NCI-H1436 treated with DMSO at 0.1 percent for 48 hours (cell line): ENCODE results near the gene CAPN7.

Experiments used
- DNase-seq: peaks from one replicate; lab custom pipeline; 2025; lab: John Stamatoyannopoulos, UW

CAPN7 gene

DNA sequence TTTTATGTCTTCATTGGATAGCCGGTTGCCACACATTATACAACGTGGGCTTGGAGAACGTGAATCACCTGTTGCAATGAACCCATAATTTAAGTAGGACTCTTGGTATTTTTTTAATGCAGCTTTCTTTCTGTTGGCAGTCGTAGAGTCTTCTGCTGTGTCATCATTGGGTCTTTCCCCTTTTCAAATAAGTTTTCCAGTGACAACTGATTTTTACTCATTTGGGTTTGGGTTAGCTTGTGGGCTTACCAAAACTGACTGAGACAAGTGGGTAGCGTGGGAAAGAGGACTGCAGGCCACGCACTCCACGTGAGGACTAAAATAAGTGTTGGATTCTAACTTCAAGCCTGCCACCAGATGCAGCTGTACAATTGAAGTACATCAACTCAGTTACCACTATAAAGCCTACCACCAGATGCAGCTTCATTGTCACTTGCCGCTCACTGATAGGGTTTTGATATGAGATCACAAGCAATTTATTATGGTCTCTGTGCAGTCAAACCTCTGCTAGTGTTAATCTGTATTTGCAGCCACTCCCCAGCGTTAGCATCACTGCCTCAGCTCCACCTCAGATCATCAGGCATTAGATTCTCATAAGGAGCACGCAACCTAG, 6.4 kb upstream of the CAPN7 start:
- DNase-seq = no peak

DNA sequence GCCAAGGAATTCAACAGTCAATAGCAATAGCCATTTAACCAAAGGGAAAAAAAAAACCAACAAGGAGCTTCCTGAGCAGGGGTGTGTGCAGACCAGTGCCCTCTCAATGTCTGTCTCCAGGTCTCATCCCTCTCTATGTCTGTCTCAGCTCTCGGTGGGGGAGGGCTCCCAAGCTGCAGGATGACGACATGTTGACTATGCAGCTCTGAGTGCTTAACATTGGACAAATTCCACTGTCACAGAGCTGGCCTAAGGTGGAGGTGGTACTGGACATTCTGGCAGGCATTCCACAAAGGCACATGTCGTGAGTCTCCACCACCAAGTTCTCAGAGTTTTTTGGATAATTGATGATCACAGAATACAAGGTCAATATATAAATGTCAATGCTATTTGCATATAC, 2.0 kb upstream of the CAPN7 start:
- no peak for DNase-seq

DNA sequence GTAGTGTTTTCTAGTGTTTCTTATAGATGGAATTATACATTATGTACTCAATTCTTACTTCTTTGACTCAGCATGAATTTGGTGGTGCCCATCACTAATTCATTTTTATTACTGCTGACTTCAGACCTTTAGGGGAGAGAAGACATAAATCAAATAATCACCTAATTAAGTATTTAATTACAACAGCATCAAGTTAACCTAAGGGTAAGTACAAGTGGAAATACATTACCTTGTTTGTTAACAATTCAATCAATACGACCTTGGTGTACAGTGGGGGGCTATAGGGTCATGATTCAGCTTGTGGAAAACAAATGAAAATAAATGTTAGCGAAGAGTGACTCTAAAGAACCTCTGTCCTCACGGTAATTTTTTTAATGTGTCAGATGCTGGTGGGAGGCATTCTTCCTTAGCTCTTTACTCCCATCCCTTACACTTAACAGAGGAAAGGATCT, 538 bp upstream of the CAPN7 start:
- no peak for DNase-seq

GRCh38 chr3:15206662-15207576, 873 bp downstream of the CAPN7 start:
- no peak for DNase-seq

GRCh38 chr3:15207836-15208504, 1.9 kb downstream of the CAPN7 start:
- DNase-seq = no peak

- DNase-seq = no peak
These were observed 5.9 kb downstream of the CAPN7 start for GRCh38 chr3:15211937-15212336.

DNA sequence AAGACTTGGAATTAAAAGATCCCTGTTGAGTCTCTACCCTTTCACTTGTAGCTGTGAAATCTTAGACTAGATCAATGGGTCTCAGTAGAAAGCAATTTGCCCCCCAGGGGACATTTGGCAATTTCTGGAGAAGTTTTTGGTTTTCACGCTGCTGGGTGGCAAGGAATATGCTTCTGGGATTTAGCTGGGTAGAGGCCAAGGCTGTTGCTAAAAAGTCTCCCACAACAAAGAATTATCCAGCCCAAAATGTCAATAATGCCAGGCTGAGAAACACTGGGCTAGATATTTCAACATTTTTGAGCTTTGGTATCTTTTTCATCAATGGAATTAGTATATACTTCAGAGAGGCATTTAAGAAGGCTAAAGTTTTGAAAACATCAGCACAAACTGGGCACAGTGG, 8.7 kb downstream of the CAPN7 start:
- no peak for DNase-seq

GRCh38 chr3:15215996-15216395, 9.9 kb downstream of the CAPN7 start:
- DNase-seq = no peak

DNA sequence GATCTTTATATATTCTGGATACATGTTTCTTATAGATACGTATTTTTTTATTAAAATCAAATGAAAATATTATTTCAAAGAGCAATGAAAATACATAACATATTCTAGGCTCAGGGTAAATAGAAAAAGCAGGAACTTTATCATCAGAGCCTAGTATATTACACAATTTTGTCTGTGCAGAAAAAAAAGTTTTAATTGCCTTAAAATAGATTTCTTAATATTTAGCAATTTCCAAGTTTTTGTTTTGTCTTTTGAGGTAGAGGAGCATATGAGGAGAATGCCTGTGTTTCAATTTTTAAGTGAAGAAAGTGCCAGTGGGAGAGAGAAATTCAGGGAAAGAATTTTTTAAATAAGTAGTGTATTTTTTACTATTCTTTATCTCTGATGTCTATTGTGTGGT, 10.5 kb downstream of the CAPN7 start:
- no peak for DNase-seq

DNA sequence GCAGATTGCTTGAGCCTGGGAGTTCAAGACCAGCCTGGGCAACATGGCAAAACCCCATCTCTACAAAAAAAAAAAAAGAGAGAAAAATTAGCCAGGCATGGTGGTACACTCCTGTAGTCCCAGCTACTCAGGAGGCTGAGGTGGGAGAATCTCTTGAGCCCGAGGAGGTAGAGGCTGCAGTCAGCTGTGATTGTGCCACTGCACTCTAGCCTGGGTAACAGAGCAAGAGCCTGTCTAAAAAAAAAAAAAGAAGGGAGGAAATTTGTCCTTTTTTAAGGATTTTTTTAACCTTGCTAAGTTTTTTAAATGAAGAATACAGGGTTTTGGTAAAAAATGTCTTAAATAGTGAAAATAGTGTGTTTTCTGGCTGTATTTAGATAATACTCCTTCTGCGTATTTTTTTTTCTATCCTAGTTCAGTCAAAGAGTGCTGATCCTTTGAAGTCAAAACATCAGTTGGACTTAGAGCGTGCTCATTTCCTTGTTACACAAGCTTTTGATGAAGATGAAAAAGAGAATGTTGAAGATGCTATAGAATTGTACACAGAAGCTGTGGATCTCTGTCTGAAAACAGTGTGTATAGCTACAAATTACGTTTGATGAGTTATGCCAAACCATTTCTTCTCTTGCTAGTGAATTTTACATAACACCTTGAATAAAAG, 11.1 kb downstream of the CAPN7 start:
- no peak for DNase-seq

DNA sequence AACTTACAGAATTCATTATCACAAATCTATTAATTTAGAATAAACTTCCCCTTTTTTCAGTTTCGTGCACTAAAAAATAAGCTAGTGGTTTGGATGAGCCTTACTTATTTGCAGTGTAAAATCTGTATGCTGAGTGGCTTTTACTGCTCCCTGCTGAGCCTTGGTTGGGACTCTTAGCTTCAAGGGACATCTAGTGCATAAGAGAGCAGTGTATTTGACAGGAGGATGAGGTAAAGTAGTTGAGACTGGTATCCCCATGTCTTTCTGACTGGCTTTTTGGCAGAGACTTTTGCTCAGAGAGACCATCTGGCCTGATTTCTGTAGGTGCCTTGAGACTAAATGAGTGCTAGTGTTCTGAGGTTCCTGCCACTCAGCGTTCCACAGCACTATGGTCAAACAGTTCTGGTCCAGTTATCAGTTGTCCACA, 11.8 kb downstream of the CAPN7 start:
- no peak for DNase-seq

DNA sequence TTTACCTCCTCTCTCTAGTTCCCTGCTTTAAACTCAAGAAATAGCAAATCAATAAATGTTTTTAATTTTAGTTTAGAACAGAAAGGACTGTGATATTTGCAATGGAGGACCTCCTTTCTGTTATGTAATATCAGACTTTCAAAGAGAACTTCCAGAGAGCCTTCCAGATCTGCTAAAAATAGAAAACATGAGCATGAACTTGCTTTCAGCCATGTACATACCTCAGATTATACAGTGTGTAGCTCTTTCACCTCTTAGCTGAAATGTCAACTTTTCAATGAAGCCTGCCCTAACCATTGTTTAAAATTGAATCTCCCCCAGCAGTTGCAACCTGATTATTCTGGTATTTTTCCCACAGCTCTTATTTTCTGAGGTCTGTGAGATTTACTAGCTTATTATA, 12.6 kb downstream of the CAPN7 start:
- no peak for DNase-seq

DNA sequence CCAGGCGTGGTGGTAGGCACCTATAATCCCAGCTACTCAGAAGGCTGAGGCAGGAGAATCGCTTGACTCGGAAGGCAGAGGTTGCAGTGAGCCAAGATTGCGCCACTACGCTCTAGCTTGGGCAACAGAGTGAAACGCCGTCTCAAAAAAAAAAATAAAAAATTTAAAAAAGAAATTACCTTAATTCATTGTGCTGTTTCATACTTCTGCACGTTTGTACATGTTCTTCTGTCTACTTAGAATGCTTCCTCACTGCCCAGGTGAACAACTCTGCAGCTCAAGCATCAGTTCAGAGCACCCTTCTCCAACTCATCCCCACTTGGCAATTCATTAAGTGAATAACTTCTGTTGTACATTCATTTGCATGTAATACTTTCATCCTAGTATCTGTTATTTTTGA, 14.0 kb downstream of the CAPN7 start:
- DNase-seq = no peak

- DNase-seq = no peak
These were observed 14.6 kb downstream of the CAPN7 start for GRCh38 chr3:15220661-15221060.

DNA sequence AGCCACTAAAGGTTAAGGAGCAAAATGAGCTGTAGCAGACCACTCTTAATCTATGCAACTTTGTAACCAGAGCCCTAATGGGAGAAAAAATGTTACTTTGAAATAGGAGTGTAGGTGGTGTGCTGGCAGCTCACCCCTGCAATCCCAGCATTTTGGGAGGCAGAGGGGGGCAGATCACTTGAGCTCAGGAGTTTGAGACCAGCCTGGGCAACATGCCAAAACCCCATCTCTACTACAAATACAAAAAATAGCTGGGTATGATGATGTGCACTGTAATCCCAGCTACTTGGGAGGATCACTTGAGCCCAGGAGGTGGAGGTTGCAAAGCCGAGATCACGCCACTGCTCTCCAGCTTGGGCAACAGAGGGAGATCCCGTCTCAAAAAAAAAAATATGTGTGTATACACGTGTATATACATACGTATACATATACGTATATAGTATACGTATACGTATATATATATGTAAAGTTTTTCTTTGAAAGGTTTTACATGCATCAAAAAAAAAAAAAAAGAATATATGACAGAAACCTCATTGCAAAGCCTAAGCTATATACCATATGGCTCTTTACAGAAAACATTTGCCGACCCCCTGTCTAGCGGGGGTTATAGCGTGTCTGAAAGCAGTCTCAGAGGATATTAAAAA, 15.7 kb downstream of the CAPN7 start:
- DNase-seq = no peak

- no peak for DNase-seq
These were observed 17.9 kb downstream of the CAPN7 start for GRCh38 chr3:15223685-15224572.

DNA sequence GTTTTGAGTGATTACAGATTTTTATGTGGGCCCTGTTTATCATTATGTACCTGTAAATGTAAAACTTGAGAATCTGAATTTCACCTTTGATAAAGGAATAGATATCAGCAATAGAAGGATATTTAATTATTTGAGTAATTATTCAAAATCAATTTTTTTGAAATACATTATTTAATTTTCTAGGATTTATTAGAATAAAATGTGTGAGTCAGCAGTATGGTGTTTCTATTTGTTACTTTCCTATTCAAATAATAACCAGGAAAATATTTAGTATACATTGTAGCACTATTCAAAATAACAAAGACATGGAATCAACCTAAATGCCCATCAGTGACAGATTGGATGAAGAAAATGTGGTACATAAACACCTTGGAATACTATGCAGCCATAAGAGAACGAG, 22.1 kb downstream of the CAPN7 start:
- no peak for DNase-seq

- no peak for DNase-seq
These were observed 23.2 kb downstream of the CAPN7 start for GRCh38 chr3:15229262-15229661.

- DNase-seq = no peak
These were observed 35.3 kb downstream of the CAPN7 start for GRCh38 chr3:15241341-15241740.

- no peak for DNase-seq
These were observed 37.9 kb downstream of the CAPN7 start for GRCh38 chr3:15243822-15244482.
